Middle frontal gyrus (tissue), 1 donor: ENCODE data around the gene HLA-DQA1.
"Not testable (repeated sequence)": the region's sequence is repeated elsewhere in the genome, so short reads cannot be mapped to it uniquely, and the experiment has no call there.

Experiments
- DNase-seq: peaks from one replicate; pipeline ENCODE4 v3.0.0-alpha.2; 2015; ENCODE audit warnings: low spot score; ENCODE audit errors: extremely low spot score

HLA-DQA1 gene

DNA sequence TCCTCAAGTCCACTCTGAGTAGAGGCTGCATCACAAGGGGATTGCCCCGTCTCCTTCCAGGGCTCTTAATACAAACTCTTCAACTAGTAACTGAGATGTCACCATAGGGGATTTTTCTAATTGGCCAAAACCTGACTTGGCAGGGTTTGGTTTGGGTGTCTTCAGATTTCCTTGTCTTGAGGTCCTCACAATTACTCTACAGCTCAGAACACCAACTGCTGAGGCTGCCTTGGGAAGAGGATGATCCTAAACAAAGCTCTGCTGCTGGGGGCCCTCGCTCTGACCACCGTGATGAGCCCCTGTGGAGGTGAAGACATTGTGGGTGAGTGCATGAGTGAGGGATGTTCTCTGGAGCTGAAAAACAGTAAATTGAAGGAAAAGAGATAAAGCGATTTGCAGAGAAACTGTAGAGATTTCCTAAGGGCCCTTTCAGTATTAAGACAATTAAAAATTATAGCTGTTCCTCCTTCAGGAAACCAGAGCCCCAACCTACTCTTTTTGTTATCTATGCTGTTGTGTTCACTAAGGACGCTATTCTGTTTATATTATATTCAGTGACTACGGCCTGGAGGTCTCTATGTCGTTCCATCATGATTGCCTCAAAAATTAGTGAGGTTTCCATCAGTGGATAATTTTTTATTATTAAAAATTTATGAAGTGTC is at the start of gene HLA-DQA1:
Gene HLA-DQA1, plus strand, starts transcription at position 188 of the 662 bp plus-strand sequence. Its CDS starts 53 bp downstream, at position 241.
- no peak for DNase-seq

DNA sequence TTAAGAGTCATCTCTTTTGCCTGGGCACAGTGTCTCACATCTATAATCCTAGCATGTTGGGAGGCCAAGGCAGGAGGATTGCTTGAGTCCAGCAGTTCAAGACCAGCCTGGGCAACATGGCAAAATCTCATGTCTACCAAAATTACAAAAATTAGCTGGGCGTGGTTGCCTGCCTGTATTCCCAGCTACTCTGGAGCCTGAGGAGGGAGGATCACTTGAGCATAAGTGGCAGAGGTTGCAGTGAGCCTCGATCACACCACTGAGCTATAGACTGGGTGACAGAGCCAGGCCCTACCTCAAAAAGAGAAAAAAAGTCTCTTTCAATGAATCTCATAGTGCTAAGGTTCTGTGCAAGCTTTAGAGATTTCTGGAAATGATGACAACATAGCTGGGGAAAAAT is 49.0 kb upstream of the HLA-DQA1 start:
- no peak for DNase-seq

DNA sequence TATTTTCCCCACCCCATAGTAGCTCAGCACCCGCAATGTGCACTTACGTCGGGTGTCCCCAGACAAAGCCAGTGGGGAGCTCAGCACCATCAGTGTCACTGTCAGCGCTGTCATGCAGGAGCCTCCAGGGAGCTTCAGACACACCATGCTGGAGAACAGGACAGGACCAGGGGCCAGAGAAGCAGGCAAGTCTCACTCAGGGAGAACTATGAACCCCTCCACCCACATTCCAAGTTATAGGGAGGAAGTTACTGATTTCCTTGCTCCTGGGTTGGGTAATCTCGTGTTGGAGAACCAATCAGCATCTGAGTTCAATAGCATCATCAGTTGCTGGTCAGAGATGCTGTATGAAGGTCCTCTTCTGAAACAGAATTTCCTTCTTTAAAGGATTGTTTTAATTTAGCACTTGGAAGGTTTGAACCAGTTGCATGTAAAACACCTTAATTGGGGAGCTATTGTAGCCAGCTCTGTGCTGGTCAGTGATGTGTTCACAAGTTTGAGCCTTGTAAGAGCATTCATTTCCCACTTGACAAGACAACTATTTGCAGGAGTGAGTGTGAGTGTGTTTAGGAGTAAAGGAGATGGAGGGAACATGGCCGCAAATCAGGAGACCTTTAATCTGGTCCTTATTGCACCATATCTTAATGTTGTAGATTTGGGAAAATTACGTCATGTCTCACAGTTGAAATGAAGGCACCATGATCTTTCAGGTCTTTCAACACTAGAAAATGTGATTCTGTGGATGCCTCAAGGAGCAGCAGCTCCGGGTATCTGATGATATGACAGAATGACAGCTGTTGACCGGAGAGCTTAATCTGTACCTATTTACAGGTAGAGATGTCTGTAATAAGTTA is 47.4 kb upstream of the HLA-DQA1 start, which contains the start of gene HLA-DRB1:
Gene HLA-DRB1, minus strand, starts transcription at position 253 of the 854 bp plus-strand sequence. Its CDS starts 106 bp downstream, at position 147.
- DNase-seq, result no peak

DNA sequence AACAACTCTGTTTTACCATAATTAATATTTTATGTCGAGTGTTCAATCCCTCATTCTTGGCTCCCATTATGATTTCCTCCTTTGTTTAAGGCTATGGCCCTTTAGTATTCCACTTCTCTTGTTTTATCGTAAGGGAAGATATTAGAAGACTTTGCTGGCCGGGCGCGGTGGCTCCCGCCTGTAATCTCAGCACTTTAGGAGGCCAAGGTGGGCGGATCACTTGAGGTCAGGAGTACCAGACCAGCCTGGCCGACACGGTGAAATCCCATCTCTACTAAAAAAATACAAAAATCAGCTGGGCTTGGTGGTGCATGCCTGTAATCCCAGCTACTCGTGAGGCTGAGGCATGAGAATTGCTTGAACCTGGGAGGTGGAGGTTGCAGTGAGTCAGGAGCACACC is 46.5 kb upstream of the HLA-DQA1 start:
- not testable (repeated sequence) for DNase-seq

DNA sequence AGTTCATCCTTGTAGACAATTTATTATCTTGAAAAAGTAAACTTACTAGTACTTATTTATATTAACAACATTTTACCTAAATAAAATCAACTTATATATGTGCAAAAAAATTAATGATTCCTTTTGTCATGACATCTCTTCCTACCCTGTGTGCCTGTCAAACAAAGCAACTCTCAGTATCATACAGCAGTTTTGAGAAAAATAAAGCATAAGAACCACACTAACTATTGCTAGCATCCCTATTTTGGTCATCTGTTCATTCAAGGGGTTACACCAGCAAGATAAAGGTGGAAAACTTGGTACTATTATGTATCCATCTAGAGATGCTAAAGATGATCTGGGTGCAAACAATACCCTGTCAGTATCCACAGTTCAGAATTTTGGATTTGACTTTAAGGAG is 40.2 kb upstream of the HLA-DQA1 start:
- DNase-seq, result no peak

DNA sequence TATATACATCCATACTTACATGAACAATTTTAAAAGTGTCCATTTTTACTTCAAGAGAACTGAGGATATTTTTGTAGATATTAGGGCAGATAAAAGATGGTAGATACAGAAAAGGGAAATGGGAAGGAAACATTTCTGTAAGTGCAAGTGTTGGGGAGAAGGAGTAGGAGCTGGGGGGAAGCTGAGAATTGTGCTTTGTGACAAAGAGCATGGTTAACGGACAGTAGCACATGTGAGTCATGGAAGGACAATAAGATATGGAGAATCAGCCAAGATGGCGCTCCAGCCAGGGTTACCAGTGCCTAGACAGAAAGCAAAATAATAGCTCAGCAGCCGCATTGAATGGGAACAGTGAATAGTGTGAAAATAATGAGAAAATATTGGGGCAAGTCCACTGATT is 34.8 kb upstream of the HLA-DQA1 start:
- DNase-seq, result no peak

DNA sequence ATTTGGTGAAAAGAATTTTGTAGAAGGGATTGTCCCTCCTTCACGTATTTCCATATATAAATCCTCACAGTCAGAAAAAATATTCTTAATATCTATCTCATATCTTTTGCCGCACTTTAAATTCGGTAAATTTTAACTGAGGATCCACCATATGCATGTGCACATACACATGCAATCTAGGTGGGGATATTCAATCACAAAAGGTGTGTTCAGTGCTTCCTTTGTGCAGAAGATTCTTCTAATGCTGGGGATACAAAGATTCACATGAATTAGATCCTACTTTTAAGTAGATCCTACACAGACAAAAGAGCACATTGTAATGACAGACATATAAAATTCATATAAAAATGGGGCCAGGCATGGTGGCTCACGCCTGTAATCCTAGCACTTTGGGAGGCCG is 34.0 kb upstream of the HLA-DQA1 start:
- DNase-seq, result no peak

DNA sequence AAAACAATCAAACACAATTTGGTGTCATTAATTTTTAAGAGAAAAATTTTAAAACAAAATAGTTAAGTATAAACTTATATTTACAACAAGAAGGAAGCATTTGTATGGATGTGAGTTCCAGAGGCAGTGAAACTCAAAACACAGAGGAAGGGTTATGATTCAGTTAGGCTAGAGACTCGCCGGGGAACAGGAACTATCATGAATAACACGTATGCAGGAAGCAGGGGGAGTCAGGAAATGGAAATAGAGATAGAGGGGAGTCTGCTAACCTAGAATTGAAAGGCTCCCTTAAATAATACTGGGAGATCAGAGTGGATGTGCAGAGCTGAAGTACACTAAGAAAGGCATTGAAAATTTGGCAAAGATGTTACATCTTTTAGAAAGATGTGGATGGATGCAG is 33.3 kb upstream of the HLA-DQA1 start:
- no peak for DNase-seq

DNA sequence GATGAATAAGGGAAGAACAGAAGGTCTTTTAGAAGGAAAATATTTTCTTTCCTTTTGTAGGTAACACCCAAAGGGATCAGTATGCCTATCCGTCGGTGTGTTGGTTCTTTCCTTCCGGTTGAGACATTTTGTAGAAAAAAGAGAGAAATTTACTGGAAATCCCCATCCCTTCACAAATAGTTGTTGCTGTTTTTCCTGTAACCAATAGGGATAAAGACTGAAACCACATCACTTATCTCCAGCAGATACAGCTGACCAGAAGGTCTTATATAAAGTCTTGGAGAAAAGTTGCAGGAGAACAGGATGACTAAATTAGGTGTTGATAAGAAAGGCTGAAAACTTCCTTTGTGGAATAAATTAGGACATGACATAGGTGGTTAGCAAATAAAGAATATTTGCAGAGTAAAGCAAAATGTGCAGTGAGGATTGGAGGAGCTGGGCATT is 32.8 kb upstream of the HLA-DQA1 start:
- DNase-seq, result no peak

DNA sequence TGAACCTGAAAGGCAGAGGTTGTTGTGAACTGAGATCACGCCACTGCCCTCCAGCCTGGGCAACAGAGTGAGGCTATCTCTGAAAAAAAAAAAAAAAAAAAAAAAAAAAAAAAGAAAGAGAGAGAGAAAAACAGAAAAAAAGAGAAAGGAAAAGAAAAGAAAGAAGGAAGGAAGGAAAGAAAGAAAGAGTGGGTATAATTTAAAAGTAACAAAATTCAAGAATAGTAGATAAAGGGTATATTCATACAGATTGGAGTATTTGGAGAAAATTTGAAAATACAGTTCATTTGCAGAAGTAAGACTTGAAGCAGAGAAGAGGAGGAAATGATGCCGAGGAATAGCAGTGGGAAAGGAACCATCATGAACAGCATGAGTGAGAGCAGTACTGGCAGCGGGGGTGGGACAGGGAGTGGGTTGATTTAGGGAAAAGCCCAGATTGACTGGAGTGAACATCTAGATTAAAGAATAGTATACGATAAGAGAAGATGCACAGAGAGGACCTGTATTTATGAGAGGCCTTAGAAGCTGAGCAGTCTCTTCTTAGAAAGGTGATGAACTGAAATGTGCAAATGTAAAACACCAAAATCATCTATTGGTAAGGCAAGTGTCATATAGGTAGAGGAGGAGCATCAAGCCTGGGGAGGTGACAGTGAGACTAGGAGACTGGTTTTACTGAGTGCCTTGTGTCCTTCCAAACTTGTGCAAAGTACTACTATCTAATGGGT is 29.8 kb upstream of the HLA-DQA1 start:
- no peak for DNase-seq

DNA sequence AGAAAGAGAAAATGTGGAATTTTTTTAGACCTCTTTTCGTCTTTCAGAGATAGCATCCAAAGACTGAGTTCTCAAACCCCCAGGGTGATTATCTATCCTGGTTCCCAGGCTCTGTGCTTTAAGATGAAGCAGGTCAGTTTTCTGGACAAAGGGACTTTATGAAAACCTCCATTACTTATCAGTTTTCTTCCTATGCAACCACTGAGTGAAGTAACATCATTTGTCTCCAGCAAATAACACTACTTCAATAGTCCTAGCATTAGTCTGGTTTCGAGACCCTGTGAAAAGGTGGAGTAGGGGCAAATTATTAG is 29.3 kb upstream of the HLA-DQA1 start:
- DNase-seq, result no peak

DNA sequence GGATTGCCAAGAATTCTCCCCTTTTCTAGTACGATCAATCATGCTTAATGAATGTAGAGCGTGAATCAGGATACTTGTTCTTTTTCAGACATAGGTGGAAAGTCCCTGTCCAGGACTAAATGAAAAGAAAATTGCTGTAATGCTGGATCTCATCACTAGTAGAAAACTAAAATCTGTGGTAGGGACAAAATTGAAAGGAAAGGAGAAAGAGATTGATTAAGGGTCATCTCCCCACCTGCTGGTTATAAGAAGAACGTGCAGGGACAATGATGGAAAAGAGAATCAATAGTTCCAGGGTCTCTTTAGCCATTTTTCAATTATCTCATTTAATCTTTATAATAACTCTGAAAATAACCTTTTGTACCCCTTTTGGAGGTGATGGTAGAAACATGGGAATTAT is 28.8 kb upstream of the HLA-DQA1 start:
- DNase-seq, result no peak

DNA sequence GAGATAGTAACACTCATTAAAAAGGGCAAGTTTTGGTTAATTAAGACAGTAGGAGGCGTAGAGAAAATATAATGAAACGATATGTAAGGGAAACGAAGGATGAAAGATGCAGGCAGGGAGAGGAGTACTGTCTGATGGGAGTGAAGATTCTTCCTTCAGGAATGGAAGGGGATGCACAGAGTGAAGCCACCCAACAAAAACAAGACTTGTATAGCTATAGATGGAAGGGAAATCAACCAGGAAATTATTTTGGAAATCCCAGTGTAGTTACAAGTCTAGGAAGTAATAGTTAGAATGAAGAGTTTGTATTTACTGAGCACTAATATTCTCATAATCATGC is 27.8 kb upstream of the HLA-DQA1 start:
- DNase-seq, result no peak

DNA sequence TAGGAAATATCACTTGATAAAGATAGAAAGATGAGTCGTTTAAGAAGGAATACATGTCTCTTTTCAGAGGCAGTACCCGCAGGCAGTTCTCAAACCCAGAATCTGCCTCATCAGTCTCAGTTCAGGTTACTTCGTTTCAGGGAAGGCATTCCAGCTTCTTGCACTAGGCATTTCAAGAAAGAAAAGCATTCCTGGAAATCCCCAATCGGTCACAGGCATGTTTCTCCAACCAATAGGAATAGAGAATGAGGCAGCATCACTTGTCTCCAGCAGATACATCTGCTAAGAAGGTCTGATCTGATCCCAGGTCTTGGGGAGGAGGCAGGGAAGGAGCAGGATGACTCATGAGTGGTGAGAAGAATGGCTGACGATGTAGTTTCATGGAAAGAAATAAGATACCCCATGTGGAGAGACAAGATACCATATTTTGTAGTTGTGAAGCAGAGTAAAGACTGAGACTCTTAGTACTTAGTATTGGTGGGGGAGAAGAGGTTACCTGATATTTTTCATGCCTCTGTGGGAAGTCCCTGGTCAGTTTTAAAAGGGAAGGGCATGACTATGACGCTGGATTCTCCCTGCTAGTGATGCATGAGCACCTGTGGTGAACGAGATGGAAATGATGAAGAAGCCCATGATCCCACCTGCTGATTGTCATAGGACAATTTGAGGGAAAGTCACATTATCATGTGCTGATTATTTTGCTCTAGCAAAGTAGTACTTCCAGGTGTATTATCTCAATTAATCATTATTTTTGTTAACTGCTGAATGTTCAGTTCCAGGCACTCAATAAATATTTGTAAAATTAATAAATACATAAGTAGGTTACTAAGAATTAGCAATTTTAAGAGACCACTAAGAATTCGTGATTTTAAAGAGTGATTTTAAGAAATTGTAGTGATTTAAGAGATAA is 27.2 kb upstream of the HLA-DQA1 start:
- peak; percentile 71 for DNase-seq

DNA sequence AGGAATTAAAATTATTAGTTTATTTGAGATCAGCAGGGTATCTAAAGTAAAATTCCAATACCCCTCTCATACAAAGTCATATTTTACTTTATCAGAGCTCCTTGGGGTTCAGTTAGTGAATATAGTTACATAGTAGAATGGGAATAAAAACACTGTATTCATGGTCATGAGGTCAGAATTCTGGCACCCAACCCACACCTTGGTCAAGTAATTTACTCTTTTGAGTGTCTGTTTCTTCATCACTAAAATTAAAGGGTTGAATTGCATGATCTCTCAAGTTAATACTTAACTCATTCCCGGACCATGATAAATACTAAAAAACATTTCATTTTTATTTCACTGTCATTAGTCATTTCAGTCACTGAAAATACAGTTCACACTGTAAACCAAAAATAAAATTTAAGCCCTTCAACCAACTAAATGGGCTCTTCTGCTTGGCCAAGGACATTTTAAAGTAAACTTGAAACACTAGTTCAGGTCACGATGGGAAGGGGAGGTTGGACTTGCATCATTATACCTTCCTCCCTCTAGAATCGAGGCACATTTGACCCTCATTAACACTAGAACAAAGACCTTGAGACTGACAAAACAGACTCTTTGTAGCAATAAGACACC is 26.4 kb upstream of the HLA-DQA1 start:
- no peak for DNase-seq

DNA sequence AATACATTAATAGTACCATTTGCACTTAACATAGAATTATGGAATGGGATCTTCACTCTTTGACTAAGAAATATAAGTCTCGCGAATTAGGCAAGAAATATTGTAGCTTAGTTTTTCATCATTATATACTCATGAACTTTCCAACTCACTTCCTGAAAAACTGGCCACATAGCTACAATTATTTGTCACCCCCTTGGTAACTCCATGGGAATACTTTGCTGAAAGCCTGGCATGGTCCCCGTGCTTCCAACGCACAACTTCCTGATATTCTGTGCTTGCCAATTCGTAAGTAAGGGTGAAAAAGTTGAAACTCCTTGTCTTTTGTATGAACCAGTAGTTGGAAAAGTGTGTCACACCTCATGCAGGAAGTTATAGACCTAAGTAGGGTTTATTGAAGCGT is 23.7 kb upstream of the HLA-DQA1 start:
- DNase-seq, result no peak

DNA sequence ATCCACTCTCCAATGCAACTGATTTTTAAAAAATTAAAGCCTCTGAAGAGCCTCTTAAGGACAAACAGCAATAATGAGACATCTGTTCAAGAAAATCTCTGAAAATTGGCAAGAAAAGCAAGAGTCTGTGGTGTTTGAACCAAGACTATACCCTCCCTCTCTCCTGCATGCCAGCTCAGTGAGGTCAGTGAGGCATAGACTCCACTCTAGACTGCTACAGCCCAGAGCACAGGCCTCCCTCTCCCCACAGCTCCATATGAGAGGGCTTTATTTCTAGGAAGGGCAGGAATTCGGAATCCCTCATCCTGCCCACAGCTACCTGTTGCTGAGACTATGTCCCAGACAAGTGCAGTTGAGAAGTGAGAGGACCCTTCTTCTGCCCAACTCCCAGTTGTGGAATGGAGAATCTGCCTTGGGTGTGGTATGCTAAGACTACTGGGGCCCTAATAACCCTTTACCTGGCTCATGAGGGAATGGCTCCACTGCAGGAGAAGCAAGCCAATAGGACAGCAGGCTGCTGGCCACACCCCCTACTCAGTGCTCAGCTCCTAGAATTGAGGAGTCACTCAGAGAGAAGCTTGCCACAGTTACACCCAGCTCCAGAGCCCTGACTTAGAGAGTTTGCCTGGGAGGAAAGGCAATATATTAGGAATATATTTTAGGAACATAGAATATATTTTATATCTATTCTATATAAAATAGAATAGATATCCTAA is 22.7 kb upstream of the HLA-DQA1 start:
- no peak for DNase-seq

DNA sequence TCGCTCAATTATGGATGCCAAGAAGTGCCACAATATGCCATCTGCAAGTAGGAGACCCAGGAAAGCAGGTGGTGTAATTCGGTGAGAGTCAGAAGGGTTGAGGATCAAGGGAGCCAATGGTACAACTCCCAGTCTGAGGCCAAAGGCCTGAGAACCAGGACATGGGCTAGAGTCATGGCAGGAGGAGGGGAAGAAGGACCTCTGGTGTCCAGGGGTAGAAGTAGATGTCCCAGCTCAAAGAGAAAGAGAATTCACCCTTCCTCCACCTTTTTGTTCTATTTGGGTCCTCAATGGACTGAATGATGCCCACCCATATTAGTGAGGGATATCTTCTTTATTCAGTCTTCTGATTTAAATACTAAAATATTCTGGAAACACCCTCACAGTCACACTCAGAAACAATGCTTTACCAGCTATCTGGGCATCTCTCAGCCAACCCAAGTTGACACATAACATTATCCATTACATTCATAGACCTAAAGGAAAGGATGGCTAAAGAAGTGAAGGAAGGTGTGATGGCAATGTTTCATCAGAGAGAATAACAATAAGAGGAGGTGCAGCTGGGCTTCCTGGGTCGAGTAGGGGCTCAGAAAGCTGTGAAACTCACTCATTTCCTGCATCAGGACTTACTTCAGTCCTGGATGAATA is 21.2 kb upstream of the HLA-DQA1 start:
- DNase-seq, result no peak

DNA sequence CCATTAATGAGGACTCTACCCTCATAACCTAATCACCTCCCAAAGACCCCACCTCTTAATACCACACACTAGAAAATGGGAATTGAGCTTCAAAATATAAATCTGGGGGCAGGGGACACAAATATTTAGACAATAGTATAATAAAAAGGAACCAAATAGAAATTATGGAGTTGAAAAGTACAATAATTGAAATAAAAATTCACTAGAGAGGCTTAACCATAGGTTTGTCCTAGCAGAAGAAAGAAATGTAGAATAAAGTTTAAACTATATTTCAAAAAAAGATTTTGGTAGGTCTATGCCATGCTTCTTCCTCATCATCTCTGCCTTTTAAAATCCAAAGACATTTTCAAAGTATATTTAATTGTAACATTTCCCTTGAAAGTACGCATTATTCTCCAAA is 19.5 kb upstream of the HLA-DQA1 start:
- DNase-seq, result no peak

DNA sequence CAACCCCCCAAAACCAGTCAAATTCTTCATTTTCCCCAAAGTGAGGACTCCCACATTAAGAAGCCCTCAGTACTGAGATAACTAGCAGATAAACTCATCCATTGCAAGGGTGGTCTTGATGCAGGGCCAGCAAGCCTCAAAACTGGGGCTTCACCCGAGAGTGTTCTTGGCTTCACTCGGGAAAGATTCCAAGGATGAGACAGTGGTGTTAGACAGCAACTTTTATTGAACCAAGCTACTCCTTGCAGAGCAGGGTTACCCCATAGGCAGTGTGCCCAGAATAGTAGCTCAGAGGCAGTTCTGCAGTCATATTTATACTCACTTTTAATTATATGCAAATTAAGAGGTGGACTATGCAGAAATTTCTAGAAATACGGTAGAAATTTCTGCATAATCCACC is 15.8 kb upstream of the HLA-DQA1 start:
- DNase-seq, result no peak
